CD4-positive, alpha-beta T cell treated with Interleukin-6 at 100 ng/mL for 8 hours (primary cell): Measurements from ENCODE around the gene IFT122.
"Not testable (repeated sequence)": the region's sequence is repeated elsewhere in the genome, so short reads cannot be mapped to it uniquely, and the experiment has no call there.

ENCODE experiments used
- DNase-seq: peaks from one replicate; pipeline ENCODE4 v3.0.0-alpha.2; 2020; ENCODE audit warnings: mixed read lengths, low spot score

Gene IFT122

GRCh38 chr3:129439817-129440617, at the start of gene IFT122, which contains the start of gene MBD4:
IFT122 (plus strand) TSS chr3:129440224; CDS start chr3:129440331, 107 bp downstream.
MBD4 (minus strand) TSS chr3:129439948; CDS start chr3:129439833, 115 bp downstream.
- DNase-seq = peak; percentile 99

- DNase-seq = not testable (repeated sequence)
Observed at GRCh38 chr3:129391583-129391982, 48.4 kb upstream of the IFT122 start.

- not testable (repeated sequence) for DNase-seq
Observed at GRCh38 chr3:129392106-129392887, 47.7 kb upstream of the IFT122 start.

GRCh38 chr3:129393271-129393670, 46.8 kb upstream of the IFT122 start:
- no peak for DNase-seq

- DNase-seq = not testable (repeated sequence)
Observed at GRCh38 chr3:129393760-129394564, 46.1 kb upstream of the IFT122 start.

- DNase-seq = no peak
Observed at GRCh38 chr3:129398803-129399144, 41.2 kb upstream of the IFT122 start.

GRCh38 chr3:129399145-129399894, 40.7 kb upstream of the IFT122 start:
- DNase-seq = peak; percentile 80

GRCh38 chr3:129399895-129400357, 40.1 kb upstream of the IFT122 start:
- DNase-seq = no peak

GRCh38 chr3:129402210-129402609, 37.8 kb upstream of the IFT122 start:
- DNase-seq = no peak

GRCh38 chr3:129402616-129403015, 37.4 kb upstream of the IFT122 start:
- DNase-seq = no peak

- DNase-seq = no peak
Observed at GRCh38 chr3:129403450-129403849, 36.6 kb upstream of the IFT122 start.

GRCh38 chr3:129404130-129404529, 35.9 kb upstream of the IFT122 start:
- no peak for DNase-seq

GRCh38 chr3:129404610-129405009, 35.4 kb upstream of the IFT122 start:
- DNase-seq = no peak

- DNase-seq = no peak
Observed at GRCh38 chr3:129409541-129409940, 30.5 kb upstream of the IFT122 start.

- no peak for DNase-seq
Observed at GRCh38 chr3:129410971-129411370, 29.1 kb upstream of the IFT122 start.

- no peak for DNase-seq
Observed at GRCh38 chr3:129412542-129413198, 27.4 kb upstream of the IFT122 start.

GRCh38 chr3:129413238-129413637, 26.8 kb upstream of the IFT122 start:
- not testable (repeated sequence) for DNase-seq

- no peak for DNase-seq
Observed at GRCh38 chr3:129413687-129414506, 26.1 kb upstream of the IFT122 start.

- DNase-seq = no peak
Observed at GRCh38 chr3:129415378-129415777, 24.6 kb upstream of the IFT122 start.

GRCh38 chr3:129415830-129416229, 24.2 kb upstream of the IFT122 start:
- no peak for DNase-seq
